Adrenal gland (tissue), 12 donors: Measurements from ENCODE around the gene MYO5B. TPM values are rescaled to one million over a fixed set of nuclear protein-coding genes. Genes with fewer than 3 reads are reported as not detected.

Experiments used
- DNase-seq, 7 donors: peaks; one replicate each; pipeline ENCODE4 v3.0.0-alpha.2; 2019 to 2020
- H3K27ac ChIP-seq, 5 donors: fragments of 200-600 bp; sonication (generic) in 4 of 5; 1 replicate in 3 of 5; 2 replicates in 2 of 5; pipeline versions ENCODE4 v1.5.1 to v1.8.0; 2016 to 2020; ENCODE audit warnings: mild to moderate bottlenecking in 1 of 5
- H3K27me3 ChIP-seq: fragments of 200-600 bp; 2 replicates; pipeline ENCODE4 v1.8.0; 2021
- H3K36me3 ChIP-seq, 2 donors: fragments of 200-600 bp; replicated peaks in 1 of 2; 1 replicate in 1 of 2; 2 replicates in 1 of 2; pipeline versions ENCODE4 v1.5.1 to v1.8.0; 2018 to 2022
- H3K4me1 ChIP-seq, 2 donors: fragments of 200-600 bp; replicated peaks in 1 of 2; 1 replicate in 1 of 2; 2 replicates in 1 of 2; pipeline versions ENCODE4 v1.5.1 to v1.8.0; 2018 to 2021
- H3K4me3 ChIP-seq, 4 donors: fragments of 200-600 bp; sonication (generic) in 3 of 4; one replicate each; pipeline ENCODE4 v1.5.1; 2016 to 2018
- H3K9me3 ChIP-seq, 3 donors: fragments of 200-600 bp; sonication (generic) in 1 of 3; replicated peaks in 1 of 3; 1 replicate in 2 of 3; 2 replicates in 1 of 3; pipeline versions ENCODE4 v1.5.1 to v1.8.0; 2016 to 2021
- CTCF ChIP-seq, 6 experiments: fragments of 450-650 bp in 4 of 6; fragments of 200-600 bp in 2 of 6; sonication (generic) in 1 of 6; IDR thresholded peaks; 1 replicate in 5 of 6; 2 replicates in 1 of 6; pipeline versions ENCODE4 v1.5.1 to v1.8.0; 2016 to 2021; ENCODE audit warnings: antibody characterized with exemption in 6 of 6, mild to moderate bottlenecking in 2 of 6, moderate library complexity in 1 of 6
- POLR2A ChIP-seq, 2 donors: fragments of 450-650 bp; IDR thresholded peaks; one replicate each; pipeline ENCODE4 v1.6.1; 2017; ENCODE audit warnings: antibody characterized with exemption in 2 of 2, mild to moderate bottlenecking in 2 of 2, moderate library complexity in 1 of 2
- WGBS, 4 donors: extraction: QIAGEN DNeasy Blood & Tissue Kit in 2 of 4; methylation state at CpG; one replicate each; pipeline versions ENCODE4 v1.1.5 to v1.1.7; 2013 to 2017; 5-methylcytosine and 5-hydroxymethylcytosine counted together
- intact Hi-C, 2 donors: fragments of 100-400 bp; cut with DNase I; formaldehyde crosslinking; loops; one replicate each; pipeline versions ENCODE4 v1.14.1 to v1.15.0; 2022 to 2023
- polyA plus RNA-seq, 3 donors: library from polyadenylated mRNA; stranded (reverse); fragments of 200-250 nt in 2 of 3; fragments of 350-450 nt in 1 of 3; fragmentation: Illumina TruSeq in 1 of 3; extraction: RNeasy Lipid Tissue Mini Kit (QIAGEN cat#74804) in 1 of 3; gene quantifications; one replicate each; pipeline ENCODE4 v1.2.3, GENCODE V29; 2013 to 2014
- total RNA-seq, 9 donors: library from RNA; depleted of rRNA in 4 of 9; stranded (reverse); fragments of >200 nt in 4 of 9; fragments of 120-200 nt in 1 of 9; fragmentation: NEBNext Ultra II Directional in 1 of 9; extraction: Animal tissue kit (Norgen Biotek cat#: 25700) in 1 of 9; gene quantifications; one replicate each; pipeline versions ENCODE4 v1.1.0 to v1.2.4, GENCODE V29; 2013 to 2023
- donor health status: healthy with polysubstance abuse.
- donor health status: Bipolar disorder and iron deficiency.
- donor health status: DM: yes; HTN: yes; CAD: no.
- donor health status: DM: no; HTN: no; CAD: no.
- donor health status: DM: no; HTN: no; CAD: no.
- donor health status: DM: yes; HTN: yes; CAD: no.

The MYO5B gene
- total and polyA plus RNA-seq, 12 donors = 0.61 to 9.3 (median 2.9) TPM

- H3K27me3 ChIP-seq = no peaks in the 10 kb centered on the region
Measured at GRCh38 chr18:49813319-49814146, 381.4 kb downstream of the MYO5B start, which contains the start of gene ACAA2. Gene ACAA2 (minus strand): TSS chr18:49813533. CDS start chr18:49813484, 49 bp downstream.

GRCh38 chr18:49813069-49813318 is 382.0 kb downstream of the MYO5B start:
- Histone ChIP-seq H3K27ac (peak overlapping the region; percentile 52 to 96 (median 81)), H3K27me3 (no peaks in the 10 kb centered on the region), H3K36me3 (no peaks in the 10 kb centered on the region), H3K4me3 (peak overlapping the region; percentile 12 to 80 (median 54)), H3K9me3 (no peaks in the 10 kb centered on the region), H3K4me1 (peaks cover 5 to 15% of the 10 kb centered on the region in 2 donors)
- DNase-seq = peak in 5 of 7 donors; percentile 40 to 62 (median 41)
- intact Hi-C loops = no loop called here
- 2 to 15% (median 9%) methylated on average over 13 to 17 of the region's 17 CpGs for WGBS, 4 donors
- no peak for TF ChIP-seq POLR2A (IDR thresholded peaks at IDR 0.05)
- no peak for TF ChIP-seq CTCF (IDR thresholded peaks at IDR 0.05)

More at GRCh38 chr18:49813319-49814146, 381.4 kb downstream of the MYO5B start, which contains the start of gene ACAA2:
- peak within 1 kb of the TSS; percentile 52 to 96 (median 81) for H3K27ac ChIP-seq
- H3K36me3 ChIP-seq = no peaks in the 10 kb centered on the region
- 1% methylated on average over 41 to 74 of the region's 74 CpGs for WGBS, 4 donors
- peaks cover 5 to 15% of the 10 kb centered on the region in 2 donors for H3K4me1 ChIP-seq
- intact Hi-C loops = no loop called here
- no peak for TF ChIP-seq CTCF (IDR thresholded peaks at IDR 0.05)
- peak; percentile 55 to 56 for TF ChIP-seq POLR2A (IDR thresholded peaks at IDR 0.05)
- peak; percentile 87 to 92 (median 90) for DNase-seq
- H3K4me3 ChIP-seq = peak within 1 kb of the TSS; percentile 12 to 80 (median 54)
- H3K9me3 ChIP-seq = no peaks in the 10 kb centered on the region

GRCh38 chr18:49812286-49813068 is 382.5 kb downstream of the MYO5B start:
- Histone ChIP-seq H3K4me1 (peaks cover 5 to 15% of the 10 kb centered on the region in 2 donors), H3K27me3 (no peaks in the 10 kb centered on the region), H3K9me3 (no peaks in the 10 kb centered on the region), H3K4me3 (peak overlapping the region; percentile 12 to 80 (median 54)), H3K36me3 (no peaks in the 10 kb centered on the region), H3K27ac (peak overlapping the region; percentile 52 to 96 (median 81))
- no peak for DNase-seq
- intact Hi-C loops = no loop called here
- no peak for TF ChIP-seq CTCF (IDR thresholded peaks at IDR 0.05)
- no peak for TF ChIP-seq POLR2A (IDR thresholded peaks at IDR 0.05)
- 53 to 73% (median 67%) methylated on average over 13 of the region's 13 CpGs for WGBS, 4 donors
